Measurements from ENCODE around the gene PTPRN2. TPM values are rescaled to one million over a fixed set of nuclear protein-coding genes. Genes with fewer than 3 reads are reported as not detected.
"Not testable (repeated sequence)": the region's sequence is repeated elsewhere in the genome, so short reads cannot be mapped to it uniquely, and the experiment has no call there.

The PTPRN2 gene
- polyA plus RNA-seq, 1 donor: 5.7 TPM

DNA sequence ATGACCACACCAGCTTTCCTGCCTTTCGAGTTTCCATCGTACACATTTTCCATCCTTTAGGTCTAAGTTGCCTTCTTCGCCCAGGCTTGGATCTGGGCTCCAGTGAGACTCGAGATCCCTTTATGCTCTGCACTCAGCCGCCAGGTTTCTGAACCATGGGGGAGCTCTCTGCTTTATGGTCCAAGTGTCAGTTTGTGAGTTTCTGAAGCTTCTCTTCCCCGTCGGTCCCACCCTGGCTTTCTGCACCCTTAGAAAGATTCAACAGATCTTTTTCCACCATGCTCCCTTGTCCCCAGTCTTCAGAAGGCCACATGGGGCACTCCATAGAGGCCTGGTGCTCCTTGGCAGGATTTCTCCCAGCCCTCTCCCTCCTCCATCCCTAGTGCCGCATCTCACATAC lies 402.0 kb downstream of the PTPRN2 start:
- DNase-seq: no peak

DNA sequence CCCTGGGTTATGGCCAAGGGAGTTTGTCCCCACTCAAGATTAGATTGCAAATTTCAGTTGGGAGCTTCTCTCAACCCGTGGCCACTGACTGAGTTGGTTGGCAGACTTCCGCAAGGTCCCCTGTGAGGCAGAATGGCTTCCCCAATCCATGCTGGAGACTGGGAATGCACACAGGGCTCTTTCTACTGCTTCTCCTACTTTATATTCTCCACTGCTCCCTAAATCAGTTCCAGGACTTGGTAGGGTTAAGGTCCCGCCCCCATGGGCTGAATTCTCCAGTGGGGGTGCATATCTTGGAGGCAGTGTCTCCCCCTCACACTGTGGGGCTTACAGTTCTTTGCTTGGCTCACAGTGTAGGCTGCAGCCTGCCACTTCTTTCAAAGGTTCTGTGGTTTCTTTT lies 404.2 kb downstream of the PTPRN2 start:
- no peak for DNase-seq

DNA sequence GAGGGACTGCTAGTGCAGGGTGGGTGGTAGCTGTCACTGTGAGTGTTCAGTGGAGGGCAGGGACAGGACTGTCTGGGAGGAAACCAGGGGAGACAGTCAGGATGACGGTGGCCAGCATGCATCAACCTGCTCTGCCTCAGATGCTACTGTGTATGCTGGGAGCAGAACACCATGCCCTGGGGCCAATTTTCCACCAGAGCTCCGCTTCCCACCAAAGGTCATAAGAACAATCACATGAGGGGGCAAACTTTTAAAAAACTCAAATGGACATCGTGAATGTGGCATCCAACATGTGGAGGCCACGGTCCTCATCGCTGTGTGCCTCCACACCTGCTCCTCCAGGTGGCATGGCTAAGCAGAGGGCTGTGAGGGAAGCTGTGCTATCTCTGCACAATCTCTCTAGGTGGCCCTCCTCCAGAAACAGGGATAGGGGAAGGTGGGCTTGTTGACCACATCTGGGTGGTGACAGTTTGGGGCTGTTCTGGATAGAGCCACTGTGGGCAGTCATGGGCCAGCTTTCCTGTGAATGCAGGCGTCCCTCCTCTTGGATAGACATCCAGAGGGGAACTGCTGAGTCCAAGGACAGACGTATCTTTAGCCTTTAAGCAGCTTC lies 411.0 kb downstream of the PTPRN2 start:
- no peak for DNase-seq

DNA sequence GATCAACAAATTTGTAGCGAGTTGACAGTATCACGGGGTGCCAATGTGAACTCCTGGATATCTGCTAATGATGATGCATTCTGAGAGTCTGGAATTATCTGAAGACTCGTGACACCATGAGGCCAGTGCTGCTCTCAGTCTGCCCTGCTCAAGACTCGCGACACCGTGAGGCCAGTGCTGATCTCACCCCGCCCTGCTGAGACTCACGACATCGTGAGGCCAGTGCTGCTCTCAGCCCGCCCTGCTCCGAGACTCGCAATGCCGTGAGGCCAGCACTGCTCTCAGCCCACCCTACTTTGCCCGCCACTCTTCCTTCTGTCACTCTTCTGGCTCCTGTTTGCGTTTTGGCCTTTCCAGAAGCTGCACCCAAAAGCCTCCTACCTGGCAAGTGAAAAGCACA lies 411.8 kb downstream of the PTPRN2 start:
- no peak for DNase-seq

DNA sequence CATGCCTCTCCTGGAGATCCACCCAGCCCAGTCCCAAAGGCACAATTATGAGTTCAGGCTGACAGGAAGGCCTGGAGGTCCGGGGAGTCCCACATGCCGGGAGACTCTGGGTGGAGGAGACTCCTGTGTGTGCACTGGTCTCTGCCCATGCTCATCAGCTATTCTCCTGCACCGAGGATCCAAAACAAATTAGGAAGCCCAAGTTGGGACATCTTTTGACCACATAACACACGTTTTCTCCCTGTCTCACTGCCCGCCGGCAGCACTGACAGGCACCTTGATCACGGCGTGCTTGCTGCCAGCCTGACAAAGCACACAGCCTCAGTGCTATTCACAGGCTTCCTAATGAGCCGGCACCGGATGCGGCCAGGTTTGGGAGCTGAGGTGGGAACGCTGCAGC lies 412.7 kb downstream of the PTPRN2 start:
- DNase-seq: no peak

DNA sequence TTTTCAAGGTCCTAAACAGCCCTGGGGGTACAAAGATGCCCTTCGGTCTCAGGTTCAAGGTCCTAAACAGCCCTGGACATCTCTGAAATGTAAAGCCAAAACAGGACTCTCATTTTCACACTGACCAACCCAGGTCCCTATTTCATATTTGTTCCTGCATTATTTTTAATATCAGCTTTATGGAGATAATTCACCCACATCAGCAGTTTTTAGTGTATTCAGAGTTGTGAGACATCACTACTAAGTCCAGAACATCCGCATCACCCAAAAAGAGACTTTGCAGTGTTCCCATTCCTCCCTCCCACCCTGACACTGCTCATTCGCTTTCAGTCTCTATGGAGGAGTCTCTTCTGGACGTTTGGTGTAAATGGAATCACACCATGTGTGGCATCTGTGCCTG lies 420.2 kb downstream of the PTPRN2 start:
- DNase-seq: no peak

DNA sequence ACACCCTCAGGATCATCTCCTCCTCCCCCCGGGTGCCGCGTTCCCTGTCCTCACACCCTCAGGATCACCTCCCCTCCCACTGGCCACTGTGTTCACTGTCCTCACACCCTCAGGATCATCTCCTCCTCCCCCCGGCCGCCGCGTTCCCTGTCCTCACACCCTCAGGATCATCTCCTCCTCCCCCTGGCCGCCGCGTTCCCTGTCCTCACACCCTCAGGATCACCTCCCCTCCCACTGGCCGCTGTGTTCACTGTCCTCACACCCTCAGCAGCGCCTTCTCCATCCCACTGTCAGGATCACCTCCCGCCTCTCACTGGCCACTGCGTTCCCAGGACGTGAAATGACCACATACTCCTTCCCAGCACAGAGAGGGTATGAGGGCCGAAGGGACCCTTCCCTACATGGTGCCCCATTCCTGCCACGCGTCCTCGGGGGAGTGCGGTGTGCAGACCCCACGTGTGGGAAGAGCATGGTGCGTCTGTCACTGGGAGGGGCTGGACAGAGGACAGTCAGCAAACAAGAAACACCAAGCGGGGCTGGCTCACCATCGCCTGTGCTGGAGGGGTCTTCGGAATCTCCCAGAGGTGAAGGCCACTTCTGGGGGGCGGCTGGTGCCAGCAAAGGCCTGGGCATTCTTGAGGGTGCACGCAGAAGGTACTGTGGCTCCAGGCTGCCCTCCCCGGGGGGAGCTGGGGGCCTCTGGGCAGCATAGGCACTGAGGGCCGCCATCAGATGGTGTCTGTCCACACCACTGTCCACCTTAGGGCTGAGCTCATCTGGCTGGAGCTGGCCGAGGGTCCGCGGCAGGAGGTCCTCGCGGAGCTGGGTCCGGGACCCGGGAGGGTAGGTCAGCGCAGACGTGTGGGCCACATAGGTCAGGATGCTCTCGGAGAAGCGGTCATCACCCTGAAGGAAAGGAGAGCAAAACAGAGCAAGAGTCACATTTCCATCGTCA lies 421.0 kb downstream of the PTPRN2 start:
- no peak for DNase-seq

DNA sequence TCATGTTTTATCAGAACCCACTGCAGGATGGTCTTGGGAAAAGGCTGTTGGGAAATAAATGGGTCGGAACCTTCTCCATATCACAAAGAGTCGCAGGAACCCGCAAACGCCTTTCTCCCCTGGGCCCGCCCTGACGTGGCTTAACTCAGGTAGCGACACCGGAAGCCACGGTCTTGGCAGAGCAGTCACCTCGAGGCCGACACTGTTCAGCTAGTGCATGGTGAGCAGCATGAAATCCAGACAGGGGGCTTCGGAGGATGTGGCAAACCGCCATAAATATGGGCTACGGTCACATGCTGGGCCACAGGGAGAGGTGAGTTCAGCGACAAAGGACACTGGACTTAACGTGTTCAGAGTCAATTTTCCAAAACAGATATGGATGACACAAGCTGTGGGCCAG lies 421.9 kb downstream of the PTPRN2 start:
- DNase-seq: no peak

DNA sequence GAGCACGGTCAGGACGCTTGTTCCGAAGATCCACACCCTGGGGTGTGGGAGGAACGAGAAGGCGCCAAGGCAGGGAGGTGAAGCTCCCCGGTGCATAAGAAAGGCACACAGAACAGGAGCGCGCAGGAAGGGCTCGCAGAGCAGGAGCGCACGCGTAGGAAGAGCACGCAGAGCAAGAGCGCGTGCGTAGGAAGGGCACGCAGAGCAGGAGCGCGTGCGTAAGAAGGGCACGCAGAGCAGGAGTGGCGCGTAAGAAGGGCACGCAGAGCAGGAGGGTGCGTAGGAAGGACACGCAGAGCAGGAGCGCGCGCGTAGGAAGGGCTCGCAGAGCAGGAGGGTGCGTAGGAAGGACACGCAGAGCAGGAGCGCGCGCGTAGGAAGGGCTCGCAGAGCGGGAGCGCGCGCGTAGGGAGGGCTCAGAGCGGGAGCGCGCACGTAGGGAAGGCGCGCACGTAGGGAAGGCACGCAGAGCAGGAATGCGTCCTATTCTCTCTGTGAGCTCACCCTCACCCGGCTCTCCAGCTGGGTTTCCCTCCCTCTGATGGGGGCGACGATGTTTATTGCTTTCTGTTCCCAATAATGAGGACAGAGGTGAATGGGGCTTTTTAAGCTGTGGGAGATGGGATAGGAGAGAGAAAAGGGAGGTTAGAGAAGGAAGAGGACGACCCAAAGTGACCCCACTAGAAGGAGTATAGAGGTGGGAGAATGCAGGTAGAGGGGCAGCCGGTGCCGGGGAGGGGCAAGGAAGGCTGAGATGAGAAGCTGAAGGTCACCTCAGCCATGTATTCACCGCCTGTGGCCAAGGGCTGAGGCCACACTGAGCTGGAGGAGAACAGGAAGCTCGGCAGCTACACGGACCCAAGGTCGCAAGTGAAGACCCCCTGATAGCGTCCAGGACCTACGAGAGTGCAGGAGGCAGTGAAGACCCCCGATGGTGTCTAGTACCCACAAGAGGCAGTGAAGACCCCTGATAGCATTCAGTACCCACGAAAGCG lies 423.2 kb downstream of the PTPRN2 start:
- DNase-seq: no peak

DNA sequence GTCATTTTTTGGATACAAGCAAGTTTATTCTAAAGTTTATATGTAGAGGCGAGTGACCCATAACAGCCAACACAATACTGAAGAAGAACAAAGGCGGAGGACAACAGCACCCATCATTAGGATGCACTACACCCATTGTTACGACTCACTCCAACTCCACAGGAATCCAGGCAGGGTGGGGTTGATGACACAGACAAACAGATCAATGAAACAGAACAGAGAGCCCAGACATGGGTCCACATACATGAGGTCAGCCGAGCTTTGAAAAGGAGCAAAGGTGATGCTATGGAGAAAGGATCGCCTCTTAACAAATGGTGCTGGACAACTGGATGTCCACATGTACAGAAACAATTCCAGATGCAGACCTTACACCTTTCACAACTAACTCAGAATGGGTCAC lies 426.4 kb downstream of the PTPRN2 start:
- no peak for DNase-seq

DNA sequence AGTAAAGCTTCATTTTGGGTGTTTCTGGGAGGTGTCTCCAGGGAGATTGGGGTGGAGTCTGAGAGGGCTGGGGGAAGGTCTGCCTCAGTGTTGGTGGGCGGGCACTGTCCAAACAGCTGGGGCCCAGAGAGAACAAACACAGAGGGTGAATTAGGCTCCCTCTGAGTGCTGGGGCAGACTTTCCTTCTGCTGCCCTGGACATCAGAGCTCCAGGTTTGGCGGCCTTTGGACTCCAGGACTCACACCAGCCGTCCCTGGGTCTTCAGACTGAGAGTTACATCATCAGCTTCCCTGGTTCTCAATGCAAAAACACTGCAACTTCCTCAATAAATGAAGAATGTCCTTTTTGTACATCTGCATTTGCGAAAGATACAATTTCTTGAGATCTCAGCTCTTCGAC lies 427.4 kb downstream of the PTPRN2 start:
- no peak for DNase-seq

DNA sequence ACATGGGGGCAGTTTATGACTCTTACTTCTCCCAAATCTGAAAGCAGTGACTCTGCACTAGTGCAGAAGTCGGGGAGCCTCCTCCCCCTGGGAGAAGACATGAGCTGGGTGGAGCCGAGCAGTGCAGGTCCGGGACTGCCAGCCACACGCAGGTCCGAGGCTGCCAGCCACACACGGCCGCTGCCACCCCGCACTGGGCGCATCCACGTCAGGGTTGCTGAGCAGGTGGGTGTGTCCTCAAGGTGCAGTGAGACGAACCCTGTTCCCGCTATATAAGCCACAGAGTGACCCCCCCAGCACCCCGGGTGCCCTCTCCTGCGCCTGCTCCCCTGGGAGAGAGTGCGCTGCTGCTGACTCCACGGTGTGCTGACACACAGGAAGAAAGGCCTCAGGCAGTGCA lies 430.2 kb downstream of the PTPRN2 start:
- DNase-seq: no peak

DNA sequence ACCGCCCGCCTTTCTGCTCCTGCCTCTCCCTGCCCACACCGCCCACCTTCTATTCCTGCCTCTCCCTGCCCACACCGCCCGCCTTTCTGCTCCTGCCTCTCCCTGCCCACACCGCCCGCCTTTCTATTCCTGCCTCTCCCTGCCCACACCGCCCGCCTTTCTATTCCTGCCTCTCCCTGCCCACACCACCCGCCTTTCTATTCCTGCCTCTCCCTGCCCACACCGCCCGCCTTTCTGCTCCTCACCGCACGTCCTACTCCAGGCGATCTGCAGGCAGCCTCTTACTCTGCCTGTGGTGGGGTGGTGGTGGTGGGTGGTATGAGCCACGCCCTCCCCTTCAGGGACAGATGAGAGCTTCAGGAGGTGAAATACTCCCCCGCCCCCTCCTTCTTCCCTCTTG lies 436.4 kb downstream of the PTPRN2 start:
- not testable (repeated sequence) for DNase-seq

DNA sequence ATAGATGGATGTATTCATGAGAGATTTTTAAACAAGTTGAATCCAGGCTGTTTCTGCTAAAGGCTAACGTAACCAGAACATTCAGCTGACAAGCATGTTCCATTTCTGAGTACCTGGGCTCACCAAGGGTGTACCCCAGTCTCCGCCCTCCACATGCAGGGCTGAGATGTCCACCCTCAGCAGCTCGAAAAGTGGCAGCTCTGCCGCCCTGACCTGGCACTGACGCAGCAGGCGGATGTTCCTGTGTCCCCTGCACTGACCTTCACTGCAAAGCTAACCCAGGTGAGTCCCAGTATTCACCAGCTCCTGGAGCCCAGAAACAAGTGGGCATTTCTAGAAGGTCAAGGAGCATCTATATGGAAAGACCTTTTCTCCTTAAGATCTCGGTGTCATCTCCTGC lies 437.4 kb downstream of the PTPRN2 start:
- no peak for DNase-seq

DNA sequence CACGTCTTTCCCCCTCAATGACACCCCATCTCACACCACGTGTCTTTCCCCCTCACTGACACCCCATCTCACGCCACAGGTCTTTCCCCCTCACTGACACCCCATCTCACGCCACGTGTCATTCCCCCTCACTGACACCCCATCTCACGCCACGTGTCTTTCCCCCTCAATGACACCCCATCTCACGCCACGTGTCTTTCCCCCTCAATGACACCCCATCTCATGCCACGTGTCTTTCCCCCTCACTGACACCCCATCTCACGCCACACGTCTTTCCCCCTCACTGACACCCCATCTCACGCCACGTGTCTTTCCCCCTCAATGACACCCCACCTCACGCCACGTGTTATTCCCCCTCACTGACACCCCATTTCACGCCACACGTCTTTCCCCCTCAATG lies 440.2 kb downstream of the PTPRN2 start:
- DNase-seq: not testable (repeated sequence)

DNA sequence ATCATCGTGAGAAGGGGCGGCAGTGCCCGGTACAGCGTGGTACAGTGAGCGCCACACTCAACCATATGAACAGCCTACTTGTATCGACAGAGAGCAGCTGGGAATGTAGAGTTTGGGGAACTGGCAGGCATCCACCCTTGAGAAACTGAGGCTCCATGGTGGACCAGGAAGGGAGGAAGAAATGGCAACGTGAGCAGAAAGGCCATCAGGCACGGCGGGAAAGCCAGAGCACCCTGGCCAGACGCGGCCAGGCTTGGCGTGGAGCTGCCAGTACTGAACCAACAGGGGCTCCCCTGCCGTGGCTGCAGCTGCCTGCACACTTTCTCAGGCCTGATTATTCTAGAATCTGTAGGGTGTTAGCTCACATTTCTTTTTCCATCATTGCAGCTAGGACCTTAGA lies 442.3 kb downstream of the PTPRN2 start:
- no peak for DNase-seq

DNA sequence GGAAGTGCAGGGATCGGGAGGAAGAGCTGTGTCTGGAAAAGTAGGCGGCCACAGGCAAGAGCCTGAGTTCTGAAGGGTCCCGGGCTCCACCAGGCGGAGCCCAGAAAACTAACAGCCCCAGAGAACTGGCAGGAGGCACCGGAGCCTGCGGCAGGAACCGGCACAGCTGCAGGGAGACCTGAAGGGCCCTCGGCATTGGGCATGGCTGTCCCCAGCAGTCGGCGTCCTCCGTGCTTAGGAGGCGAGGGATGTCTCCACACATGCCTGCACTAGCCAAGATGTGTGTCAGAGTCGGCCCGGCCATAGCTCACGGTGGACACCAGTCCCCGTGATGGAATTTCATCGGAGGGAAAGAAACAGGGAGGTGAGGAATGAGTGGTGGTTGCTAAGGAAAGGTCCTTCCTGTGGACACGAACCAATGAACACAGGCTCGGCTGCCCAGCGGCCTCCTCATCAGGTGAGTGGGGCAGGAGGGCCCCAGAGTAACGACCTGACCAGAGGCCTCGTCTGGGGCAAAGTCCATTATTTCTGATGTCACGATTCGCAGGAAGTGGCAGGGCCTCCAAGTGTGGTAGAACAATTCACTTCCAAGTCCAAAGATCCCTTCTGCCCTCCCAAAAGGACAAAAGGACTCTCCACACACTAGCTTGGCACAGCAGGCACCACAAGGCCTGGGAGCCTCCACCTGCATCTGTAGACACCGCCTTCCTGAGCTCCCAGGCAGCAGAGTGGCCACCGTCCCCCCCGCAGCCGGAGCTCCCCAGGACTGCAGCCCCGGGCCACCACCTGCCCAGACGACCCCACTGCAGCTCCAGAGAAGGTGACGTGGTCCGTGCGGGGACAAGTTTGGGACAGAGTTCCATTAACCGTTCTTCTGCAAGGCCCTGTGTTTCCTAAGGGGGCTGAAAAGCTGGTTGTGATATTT lies 444.2 kb downstream of the PTPRN2 start:
- DNase-seq: no peak

DNA sequence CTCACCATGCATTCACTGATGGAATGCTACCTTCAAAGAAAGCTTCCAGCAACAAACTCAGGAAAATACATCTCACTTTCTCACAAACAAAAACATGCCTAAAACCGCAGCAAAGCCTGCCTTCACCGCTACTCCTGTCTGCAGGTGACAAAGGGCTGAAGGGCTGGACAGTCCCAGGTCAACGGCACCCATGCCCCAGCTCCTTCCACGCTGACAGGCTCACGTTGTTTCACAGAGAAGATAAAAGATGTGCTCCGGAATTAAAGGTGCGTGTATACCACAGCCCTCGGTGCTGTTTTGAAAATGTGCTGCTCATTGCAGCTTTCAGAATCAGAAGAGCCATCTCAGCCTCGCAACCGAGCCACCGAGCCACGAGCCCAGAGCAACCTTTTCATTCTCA lies 445.0 kb downstream of the PTPRN2 start:
- no peak for DNase-seq

DNA sequence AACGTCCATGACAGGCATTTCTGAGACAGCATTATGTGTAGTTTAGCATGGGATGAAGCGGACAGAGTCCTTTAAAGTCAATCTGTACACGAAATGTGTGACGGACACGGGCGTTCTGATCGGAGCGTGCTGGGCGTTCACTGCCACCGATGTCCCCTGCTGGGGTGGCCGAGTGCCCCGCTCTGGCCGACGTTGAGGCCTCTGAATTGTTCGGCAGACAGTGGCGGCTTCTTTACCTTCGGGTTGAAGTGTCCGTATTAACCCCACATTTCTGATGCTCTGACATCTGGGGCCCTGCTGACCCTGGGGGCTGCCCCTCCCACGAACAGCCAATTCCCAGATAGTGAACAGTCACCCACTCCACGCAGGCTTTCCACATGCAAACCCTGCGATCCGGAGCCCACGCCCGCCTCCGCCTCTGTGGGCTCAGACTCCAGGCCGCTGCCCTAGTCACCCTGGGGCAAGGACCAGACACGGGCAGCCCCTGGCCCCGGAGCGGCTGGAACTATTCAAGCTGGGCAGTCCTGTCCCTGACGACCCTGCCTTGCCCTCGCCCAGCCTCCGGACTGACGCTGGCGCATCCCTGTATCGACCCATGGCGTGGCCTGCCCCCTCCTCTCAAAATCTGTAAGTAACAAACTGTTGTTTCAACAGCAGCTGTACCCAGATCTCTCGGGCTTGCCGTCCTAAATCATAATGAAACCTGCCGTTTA lies 445.7 kb downstream of the PTPRN2 start:
- no peak for DNase-seq

DNA sequence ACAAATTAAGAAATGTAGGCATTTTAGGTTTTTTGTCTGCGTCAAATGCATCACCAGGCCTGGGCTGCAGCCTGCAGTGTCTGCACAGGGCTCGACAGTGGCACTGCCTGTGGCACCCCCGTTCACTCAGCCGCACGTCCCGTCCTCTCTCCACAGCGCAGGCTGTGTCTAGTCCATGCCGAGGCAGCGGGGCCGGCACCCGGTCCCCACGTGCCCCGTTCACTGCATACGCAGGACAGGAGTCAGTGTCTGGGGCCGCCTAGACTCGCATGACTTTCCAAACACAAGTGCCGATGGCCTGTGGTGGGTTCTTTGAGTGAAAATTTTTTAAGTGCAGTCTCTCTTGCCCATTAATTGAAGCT lies 446.4 kb downstream of the PTPRN2 start:
- DNase-seq: no peak

Measured in left kidney (tissue), 2 donors.